GOT3 (cell line): Measurements from ENCODE around the gene JAGN1.
"Not testable (repeated sequence)": the region's sequence is repeated elsewhere in the genome, so short reads cannot be mapped to it uniquely, and the experiment has no call there.

Source experiments
- DNase-seq: peaks from one replicate; lab custom pipeline; 2025; ENCODE audit warnings: mixed read lengths; lab: John Stamatoyannopoulos, UW

Gene JAGN1

GRCh38 chr3:9867106-9867505 is 23.3 kb upstream of the JAGN1 start:
- DNase-seq, result no peak

DNA sequence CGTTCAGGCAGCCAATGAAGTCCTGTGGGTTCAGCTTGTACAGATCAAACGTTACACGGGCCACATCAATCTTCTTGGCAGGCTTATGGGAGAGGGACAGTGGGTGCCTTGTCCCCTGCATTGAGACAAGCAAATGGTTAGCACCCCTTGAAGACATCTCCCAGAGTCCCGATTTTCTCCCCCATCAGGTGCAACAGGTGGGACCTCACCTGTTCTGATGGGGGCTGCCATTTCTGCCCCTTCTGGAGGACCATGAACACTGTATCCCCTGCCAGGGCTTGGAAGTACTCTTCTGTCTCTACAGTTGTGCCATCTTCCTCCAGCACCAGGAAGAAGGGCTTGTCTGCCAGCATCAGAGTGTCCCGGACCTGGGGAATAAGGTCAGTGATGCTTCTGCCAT is 20.5 kb upstream of the JAGN1 start:
- DNase-seq, result no peak

DNA sequence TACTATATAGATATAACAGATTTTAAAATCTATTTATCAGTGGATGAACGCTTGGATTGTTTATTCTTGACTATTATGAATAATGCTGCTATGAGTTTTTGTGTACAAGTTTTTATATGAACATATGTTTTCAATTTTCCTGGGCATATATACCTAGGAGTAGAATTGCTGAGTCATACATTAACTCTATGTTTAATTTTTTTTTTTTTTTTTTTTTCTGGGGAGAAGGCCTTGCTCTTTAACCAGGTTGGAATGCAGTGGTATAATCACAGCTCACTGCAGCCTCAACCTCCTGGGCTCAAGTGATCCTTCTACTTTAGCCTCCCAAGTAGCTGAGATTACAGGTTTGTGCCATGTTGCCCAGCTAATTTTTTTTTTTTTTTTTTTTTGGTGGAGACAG is 19.4 kb upstream of the JAGN1 start:
- no peak for DNase-seq

DNA sequence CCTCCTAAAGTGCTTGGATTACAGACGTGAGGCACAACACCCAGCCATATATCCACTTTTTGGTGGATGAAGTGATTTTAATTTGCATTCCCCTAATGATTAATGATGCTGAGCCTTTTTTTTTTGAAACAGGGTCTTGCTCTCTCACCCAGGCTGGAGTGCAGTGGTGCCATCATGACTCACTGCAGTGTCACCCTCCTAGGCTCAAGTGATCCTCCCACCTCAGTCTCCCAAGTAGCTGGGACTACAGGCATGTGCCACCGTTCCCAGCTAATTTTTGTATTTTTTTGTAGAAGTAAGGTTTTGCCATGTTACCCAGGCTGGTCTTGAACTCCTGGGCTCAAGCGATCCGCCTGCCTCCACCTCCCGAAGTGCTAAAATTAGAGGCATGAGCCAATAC is 18.3 kb upstream of the JAGN1 start:
- not testable (repeated sequence) for DNase-seq

DNA sequence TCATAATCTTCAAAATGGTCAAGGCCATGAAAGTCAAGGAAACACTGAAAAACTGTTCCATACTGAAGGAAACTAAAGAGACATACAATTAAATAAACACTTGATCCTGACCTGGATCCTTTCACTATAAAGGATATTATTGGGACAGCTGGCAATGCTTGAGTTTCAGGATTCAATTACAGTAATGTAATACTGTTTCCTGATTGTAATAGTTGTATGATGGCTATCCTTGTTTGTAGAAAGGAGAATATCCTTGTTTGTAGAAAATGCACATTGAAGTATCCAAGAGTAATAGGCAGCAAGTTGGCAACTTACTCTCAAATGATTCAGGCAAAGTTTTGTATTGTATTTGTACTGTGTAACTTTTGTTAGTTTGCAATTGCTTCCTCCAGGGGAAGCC is 15.0 kb upstream of the JAGN1 start:
- DNase-seq, result no peak

GRCh38 chr3:9876255-9876654 is 14.2 kb upstream of the JAGN1 start:
- DNase-seq, result not testable (repeated sequence)

DNA sequence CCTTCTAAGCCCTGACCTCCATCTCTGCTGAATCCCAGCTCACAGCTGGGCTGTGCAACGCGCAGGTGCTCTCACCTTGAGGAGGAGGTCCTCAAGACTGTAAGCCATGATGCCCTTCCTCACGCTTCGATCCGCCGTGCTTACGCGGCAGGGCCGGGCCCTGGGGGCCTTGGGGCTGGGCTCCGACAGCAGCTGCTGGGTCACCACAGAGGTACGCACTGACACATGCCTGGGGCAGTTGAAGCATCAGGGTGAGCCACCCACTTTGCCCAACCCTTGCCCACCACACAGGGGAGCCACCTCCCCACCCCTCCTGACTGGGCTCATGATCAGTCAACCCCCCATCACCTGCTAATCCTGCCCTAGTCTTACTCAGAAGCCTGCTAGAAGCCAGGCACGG is 13.4 kb upstream of the JAGN1 start:
- no peak for DNase-seq

DNA sequence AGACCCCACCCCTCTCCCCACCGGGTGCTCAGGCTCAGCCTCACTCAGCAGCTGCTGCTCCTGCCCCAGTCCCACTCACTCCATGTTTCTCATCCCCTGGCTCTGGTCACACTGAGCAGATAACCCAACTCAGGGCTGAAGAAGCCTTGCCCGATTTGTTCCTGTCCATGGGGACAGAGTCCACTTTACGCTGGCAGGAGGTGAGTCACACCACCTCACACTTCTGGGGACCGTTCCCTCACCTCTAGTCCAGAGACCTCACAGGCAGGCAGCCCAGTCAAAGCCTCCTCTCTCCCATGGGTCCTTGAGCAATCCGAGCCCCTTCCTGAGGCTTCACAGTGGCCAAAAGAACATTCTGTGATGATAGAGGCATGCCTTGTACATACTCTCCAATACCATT is 11.7 kb upstream of the JAGN1 start:
- no peak for DNase-seq

DNA sequence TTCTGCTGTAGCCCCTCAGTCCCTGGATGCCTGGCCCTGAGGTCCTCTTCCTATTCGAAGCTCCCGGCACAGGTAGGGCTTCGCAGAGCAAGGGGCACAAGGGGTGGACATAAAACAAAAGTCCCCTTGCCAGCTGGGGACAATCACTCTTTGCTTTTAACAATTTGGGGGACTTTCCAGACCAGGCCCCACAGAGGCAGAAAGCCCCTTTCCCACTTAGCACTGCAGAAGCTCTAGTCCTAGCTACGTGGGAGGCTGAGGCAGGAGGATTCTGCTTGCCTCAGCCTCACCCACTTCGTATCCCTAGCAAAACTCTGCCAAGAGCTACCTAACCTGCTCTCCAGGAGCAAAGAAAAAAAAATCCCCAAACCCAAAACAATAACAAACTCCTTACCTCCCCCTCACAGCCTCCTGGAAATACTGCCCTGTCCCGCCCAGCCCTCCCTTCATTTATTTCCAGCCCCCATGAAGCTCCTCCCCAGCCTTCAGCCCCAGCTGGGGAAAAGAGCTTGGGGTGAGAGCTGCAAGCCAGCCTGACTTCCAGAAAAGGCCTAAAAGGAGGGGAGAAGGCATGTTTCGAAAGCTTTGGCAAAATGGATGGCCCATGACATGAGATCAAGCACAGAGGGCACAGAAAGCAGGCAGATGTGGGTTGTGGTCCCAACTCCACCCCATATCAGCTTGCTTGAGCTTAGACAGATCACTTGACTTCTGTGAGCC is 10.4 kb upstream of the JAGN1 start, which contains the start of gene CIDEC:
TSS of gene CIDEC (minus strand) at position 424 of the 720 bp plus-strand sequence. CDS start 1,767 bp downstream, outside the sequence.
- DNase-seq, result no peak

DNA sequence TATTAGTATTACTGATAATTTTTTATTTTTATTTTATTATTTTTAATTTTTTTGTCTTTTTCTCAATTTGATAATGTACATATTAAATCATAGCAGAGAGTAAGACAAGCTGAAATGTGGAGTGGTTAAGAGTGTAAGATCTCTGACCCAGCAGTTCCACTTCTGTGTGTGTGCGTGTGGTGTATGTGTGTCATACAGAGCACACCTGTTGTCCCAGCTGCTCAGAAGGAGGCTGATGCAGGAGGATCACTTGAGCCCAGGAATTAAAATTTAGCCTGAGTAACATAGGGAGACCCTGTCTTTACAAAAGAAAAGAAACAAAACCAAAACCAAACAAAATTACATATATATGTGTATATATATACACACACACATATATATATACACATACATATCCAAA is 9.0 kb upstream of the JAGN1 start:
- DNase-seq, result no peak

- DNase-seq, result no peak
These were observed 6.5 kb upstream of the JAGN1 start for GRCh38 chr3:9883706-9884554.

- DNase-seq, result no peak
These were observed 5.8 kb upstream of the JAGN1 start for GRCh38 chr3:9884555-9885165.

- DNase-seq, result no peak
These were observed 4.1 kb upstream of the JAGN1 start for GRCh38 chr3:9886328-9886727.

DNA sequence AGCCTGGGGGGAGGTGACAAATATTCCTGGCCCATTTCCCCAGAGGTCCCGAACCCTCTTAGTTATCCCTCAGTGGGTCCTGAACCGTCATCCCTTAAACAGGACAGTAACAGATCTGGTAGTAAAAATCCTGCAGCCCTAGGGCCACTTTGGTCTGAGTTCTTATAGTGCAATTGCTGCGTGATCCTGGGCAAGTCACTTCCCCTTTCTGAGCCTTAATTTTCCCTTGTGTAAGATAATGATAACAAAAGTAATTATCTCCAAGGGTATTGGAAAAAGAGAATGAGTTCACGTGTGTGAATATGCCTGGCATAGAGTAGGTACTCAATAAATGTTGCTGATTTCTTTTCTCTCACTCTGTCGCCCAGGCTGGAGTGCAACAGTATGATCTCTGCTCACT is 2.9 kb upstream of the JAGN1 start:
- DNase-seq, result no peak

GRCh38 chr3:9888540-9888939 is 1.9 kb upstream of the JAGN1 start:
- DNase-seq, result no peak

DNA sequence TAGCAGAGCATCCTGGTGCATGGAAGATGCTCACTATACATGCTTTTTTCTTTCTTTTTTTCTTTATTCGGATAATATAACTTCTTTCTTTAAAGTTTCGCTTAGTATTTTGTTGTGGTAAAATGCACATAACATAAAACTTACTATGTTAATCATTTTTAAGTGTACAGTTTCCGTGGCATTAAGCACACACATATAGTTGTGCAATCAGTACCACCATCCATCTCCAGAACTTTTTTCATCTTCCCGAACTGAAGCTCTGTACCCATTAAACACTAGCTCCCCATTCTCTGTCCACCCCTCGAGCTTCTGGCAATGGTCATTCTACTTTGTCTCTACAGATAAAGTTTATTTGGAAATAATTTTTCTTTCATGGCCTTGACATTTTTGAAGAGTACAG is 1.0 kb upstream of the JAGN1 start:
- DNase-seq, result no peak

DNA sequence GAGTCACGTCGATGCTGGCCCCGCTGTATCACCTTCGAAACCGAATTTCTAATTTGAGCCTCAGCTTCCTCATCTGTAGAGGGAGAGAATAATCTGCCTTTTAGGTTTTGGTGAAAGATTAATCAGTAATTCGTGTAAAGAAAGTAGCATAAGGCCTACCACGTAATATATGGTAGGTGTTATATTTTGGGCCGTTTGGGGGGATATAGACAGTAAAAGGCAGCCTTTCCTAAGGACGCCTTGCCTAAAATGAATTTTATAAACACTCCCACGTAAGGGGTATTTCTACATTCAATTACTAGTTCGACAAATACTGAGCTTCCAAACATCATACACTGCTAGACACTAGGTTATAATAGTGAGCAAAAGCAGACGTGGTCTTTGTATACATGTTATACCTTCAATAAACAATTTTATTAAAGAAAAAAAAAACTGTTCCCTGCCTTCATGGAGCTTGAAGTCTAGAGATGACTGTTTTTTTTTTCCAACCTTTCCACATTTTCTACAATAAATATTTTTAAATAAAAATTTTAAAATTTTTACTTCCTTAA is 737 bp downstream of the JAGN1 start:
- DNase-seq, result no peak

DNA sequence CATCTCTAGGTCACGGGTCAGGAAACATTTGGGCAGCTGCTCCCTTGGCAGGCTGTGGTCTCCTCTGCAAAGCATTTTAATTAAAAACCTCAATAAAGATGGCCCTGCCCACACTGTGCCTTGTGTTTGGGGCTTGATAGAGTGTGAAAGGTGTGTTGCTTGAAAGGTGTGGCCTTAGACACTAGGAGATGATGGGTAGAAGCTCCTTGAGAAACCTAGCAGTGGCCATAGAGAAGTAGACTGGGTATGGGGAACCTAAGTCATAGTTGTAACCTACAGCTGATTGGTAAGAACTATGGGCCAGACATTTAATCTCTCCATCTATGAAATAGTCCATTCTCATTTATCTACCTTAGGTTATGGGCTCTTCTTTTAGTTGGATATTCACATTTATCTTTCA is 3.3 kb downstream of the JAGN1 start:
- no peak for DNase-seq

- not testable (repeated sequence) for DNase-seq
These were observed 5.3 kb downstream of the JAGN1 start for GRCh38 chr3:9895715-9896114.

DNA sequence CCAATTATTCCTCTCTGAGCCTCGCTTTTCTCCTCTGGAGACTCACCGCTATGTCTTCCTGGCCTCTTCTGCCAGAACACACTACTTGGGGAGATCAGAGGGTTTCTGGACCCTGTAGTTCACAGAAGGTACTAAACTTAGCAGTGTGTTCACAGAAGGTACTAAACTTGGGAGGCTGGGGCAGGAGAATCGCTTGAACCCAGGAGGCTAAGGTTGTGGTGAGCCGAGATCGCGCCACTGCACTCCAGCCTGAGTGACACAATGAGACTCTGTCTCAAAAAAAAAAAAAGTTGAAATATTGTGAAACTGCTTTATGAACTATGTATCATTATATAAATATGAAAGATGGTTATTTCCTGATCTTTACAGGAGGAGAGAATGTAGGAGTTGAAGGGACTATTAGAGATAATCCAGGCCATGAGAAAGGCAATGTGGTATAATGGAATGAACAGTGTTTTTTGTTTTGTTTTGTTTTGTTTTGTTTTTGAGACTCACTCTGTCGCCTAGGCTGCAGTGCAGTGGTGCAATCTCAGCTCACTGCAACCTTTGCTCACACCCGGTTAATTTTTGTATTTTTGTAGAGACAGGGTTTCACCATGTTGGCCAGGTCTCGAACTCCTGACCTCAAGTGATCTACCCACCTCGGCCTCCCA is 6.5 kb downstream of the JAGN1 start:
- not testable (repeated sequence) for DNase-seq

GRCh38 chr3:9897408-9898372 is 7.3 kb downstream of the JAGN1 start:
- DNase-seq, result no peak
